IPS DF 19.7 (cell line): Measurements from ENCODE around the gene GRHPR.
"Not testable (repeated sequence)": the region's sequence is repeated elsewhere in the genome, so short reads cannot be mapped to it uniquely, and the experiment has no call there.

Source experiments
- DNase-seq: peaks from one replicate; pipeline ENCODE4 v3.0.0-alpha.2; 2013; ENCODE audit warnings: low read depth, low spot score

The GRHPR gene

DNA sequence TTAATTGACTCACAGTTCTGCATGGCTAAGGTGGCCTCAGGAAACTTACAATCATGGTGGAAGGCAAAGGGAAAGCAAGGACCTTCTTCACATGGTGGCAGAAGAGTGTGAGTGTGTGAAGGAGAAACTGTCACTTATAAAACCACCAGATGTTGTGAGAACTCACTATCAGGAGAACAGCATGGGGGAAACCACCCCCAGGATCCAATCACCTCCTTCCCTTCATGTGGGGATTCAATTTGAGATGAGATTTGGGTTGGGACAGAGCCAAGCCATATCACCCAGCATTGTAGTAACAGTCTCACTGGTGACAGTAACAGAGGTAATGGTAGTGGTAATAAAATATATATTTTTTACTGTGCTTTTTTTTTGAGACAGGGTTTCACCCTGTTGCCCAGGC is 24.6 kb downstream of the GRHPR start:
- no peak for DNase-seq

DNA sequence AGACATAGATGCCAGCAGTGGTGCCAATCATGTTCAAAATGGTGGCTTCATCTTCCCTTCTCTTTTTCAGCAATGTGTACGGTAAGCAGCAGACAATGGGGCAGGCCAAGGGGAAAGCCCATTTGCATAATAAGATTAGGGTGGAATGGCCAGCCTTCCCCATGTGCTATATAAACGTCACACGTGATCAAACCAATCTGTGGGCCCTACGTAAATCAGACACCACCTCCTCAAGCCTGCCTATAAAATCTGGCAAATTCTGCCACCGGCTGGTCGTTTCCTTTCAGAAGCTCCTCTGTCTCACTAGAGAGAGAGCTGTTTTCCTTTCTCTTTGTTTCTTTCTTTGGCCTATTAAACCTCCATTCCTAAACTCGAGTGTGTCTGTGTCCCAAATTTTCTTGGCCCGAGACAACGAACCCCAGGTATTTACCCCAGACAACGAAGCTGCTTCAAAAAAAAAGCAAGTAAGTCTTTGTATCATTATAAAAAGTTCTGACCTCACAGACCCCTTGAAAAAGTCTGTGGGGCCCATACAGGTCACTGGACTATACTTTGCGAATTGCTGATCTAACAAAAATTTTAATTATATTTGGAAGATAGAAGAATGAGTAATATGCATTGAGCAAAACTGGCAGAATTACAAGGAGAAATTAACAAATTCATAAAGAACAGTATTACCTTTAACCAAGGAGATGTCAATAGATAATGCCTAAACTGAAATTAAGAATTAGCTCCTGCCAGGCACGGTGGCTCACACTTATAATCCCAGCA is 27.6 kb downstream of the GRHPR start:
- no peak for DNase-seq

DNA sequence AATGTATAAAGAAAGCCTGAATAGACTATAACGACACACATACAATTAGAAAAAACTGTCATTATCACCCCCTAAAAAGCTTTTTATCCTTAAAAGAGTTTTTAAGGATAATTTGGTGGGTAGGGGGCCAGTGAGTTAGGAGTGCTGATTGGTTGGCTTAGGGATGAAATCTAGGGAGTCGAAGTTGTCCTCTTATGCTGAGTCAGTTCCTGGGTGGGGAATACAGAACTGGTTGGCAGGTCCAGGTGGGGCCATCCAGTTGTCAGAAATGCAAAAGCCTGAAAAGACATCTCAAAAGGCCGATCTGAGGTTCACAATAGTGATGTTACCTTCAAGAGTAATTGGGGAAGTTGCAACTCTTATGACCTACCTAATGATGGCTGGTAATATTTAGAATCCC is 29.1 kb downstream of the GRHPR start:
- no peak for DNase-seq

DNA sequence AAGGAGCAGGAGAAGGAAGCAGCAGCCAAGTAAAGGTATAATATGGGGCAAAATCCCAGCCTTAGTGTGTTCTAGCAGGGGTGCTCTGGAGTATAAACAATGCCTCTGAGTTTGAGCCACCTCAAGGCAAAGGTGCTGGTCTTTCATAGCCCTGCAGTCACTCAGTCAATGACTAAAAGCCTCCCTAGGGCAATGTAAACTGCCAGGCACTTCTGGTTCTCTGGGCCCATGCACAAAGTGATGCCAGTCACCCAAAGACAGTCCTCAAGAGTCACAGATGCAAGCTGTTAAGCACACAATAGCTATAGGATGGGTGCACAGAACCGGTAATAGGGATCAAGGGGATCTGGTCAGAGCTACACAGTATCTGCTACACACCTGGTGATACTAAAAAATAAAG is 30.1 kb downstream of the GRHPR start:
- no peak for DNase-seq

DNA sequence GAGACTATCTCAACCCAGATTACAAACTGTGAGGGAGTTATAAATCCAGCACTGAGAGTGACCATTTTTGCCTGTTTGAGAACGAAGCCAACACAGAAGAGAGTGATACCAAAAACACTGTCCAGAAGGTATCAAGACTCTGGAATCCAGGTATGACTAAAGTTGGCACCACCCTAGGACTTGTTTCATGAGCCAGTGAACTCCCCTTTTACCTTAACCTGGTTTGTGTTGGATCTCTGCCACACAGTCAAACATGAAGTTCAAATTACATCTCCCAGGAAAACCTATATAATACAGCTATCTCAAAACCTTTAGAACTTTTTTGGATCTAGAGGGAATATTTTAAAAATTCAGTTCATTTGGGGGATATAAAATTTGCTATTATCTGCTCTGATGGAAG is 31.3 kb downstream of the GRHPR start:
- no peak for DNase-seq

DNA sequence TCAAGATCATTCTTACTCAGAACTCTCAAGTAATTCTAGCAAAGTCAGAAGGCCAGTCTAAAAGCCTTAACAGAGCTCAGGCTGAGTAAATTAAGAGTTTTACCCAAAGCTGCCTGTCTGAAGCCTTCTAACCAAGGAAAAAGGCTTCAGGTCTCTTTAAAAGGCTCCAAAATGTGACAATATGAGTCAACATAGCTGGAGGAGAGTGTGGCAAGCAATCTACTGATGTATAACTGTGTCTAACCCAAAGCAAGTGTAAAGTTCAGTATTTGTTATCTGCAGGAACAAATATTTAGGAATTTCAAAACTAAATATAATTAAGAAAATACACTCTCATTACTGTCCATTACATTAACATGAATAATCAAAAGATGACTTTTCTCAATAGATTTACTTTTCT is 31.7 kb downstream of the GRHPR start:
- no peak for DNase-seq

DNA sequence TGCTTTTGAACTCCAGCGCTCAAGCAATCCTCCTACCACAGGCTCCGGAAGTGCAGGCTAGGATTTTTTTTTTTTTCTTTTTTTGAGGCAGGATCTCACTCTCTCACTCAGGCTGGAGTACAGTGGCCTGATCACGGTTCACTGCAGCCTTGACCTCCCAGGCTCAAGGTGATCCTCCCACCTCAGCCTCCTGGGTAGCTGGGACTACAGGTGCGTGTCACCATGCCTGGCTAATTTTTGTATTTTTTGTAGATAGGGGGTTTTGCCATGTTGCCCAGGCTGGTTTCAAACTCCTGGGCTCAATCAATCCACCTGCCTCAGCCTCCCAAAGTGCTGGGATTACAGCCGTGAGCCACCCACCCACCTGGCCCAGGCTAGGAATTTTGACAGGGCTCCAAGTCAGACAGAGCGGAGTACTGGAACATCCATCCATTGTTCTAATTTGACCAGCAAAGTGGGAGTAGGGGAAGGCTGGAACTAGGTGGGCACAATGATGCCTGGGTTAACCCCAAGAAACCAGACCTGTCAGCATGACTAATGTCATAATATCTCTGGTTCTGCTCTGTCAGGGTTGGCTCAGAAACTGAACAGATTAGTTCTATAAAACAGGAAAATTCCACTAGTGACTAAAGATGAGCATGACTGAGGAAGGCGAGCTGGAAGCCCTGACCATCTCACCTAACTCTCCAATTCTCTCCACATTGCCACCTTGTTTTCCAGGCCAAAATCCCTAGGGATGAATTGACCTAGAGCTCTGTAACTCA is 33.6 kb downstream of the GRHPR start:
- no peak for DNase-seq

DNA sequence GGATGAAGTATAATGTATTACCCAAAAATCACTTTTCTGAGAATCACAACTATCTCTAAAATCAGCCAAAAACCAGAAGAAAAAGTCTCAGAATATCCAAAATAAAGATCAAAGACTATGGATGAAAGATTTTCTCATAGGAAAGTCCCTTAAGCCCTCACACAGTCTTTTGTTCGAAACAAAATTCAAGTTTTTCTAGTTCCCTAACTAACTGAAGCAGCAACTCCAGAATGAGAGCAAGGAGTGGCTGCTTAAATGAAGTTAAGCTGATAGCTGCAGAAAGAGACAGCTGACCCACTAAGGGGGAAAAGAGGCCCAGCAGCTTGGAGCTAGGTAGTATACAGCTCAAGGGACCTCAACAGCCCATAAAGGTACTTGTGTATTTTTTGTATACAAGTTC is 34.3 kb downstream of the GRHPR start:
- DNase-seq, result no peak

DNA sequence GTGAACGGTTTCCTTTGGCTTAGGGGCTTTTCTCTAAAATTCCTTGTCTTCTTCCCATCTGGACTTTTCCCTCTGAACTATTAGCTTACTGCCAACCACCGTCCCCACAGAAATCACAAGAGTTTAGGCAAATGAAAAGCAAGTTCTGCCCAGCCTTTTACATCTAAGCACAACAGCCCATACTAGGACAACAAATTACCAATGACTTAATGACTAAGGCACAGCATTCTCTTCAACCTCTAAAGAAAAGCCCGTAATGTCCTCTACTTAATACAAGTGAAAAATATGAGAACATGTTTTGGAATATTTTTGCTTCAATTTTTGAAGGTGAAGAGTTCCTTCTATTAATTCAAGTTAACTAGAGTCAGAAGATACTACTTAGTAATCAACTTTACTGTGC is 41.5 kb downstream of the GRHPR start:
- DNase-seq, result no peak

DNA sequence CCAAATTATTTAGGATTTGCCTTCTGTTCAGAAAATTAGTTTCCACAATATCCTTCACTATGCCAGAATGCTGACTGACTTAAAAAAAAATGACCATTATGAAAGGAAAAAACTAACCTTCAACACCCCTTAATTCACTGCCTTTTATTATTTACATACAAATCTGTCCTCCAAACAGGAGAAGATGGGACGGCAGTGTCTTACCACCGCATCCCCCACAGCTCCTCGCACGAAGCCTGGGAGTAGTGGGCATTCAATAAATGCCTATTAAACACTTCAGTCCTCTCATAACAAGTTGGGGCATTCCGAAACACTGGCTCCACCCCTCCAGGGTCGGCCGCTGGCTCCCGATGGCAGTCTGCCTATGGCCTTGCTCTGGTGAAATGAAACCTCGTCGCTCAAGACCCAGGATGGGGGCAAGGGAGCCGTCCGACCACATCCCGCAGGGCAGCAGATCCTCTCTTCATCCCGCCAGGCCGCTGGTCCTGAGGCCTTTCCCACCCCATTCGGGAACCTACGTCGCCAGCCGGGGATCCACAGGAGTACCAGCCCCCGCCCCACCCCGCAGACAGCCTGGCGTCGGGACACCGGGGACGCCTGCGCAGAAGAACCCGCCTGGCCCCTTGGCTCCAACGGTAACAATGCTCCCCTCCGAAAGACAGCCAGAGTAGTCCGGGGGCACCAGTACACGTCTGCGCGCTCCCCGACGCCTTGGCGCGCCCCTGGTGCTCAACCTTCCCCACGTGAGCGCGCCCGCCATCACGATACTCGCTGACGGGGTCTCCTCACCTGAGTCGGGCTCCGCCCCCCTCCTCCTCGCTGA is 42.1 kb downstream of the GRHPR start:
- no peak for DNase-seq

DNA sequence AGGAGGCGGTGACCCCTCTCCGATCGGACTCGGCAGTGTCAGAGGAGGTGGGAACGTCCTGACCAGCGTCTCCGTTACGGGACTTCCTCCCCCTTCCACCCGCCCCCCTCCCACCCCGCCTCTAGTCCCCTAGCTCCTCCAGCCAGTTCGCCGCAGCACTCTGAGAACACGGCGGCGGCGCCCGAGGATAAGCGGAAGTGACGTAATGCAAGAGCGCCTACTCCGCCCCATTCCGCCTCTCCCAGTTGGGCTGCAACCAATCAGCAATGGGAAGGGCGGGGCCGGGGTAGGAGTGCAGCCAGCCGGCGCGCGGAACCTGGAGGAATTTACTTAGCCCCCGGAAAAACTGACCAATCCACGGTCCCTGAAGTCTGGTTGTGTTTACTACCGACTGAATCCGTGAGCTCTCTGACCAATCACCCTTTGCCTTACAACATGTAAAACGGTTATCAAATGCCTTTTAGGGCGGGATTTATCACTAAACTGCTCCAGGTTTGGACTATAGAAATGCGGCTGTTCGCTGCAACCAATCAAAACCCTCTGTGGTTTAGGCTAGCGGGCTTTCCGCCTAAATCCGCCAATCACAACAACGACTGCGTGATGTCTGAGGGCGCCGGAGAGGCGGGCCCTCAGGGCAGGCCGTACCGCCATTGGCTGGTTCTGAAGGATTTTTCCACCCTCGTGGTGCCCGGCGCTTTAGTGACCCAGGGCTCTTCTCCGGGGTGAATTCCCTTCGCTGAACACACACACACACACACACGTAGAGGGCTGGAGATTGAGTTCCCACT is 42.9 kb downstream of the GRHPR start, which contains the start of gene ZBTB5:
Gene ZBTB5 (minus strand): TSS at position 202 of the 788 bp plus-strand sequence. CDS start 22,899 bp downstream, outside the sequence.
- peak; percentile 99 for DNase-seq

DNA sequence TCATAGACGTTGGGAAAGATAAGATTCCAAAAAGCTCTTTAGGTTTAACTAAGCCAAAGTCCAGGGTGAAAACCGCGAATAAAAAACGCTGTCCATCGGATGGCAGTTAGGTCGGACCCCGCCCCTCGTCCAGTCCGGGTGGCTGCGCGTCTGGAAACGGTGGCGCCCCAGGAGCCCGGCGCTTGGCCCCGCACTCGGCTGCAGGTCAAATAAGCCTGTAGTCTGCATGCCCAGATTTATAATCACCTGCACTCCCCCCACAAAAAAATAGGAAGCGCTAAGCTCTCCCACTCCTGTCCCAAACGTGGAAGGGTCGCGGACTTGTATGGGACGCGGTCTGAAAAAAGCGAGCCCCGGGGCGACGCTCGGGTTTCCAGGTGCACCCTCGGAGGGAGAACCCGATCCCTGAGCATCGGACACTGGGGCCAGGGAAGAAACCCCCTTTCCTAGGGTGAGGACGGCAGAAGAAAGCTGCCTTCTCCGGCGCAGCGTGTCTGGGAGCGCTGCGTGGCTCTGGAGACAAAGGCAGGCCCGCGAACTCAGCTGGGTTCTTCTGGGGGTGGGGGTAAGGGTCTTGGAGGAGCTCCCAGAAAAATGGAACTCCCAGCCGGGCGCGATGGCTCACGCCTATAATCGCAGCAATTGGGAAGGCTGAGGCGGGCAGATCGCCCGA is 43.7 kb downstream of the GRHPR start:
- DNase-seq, result no peak

DNA sequence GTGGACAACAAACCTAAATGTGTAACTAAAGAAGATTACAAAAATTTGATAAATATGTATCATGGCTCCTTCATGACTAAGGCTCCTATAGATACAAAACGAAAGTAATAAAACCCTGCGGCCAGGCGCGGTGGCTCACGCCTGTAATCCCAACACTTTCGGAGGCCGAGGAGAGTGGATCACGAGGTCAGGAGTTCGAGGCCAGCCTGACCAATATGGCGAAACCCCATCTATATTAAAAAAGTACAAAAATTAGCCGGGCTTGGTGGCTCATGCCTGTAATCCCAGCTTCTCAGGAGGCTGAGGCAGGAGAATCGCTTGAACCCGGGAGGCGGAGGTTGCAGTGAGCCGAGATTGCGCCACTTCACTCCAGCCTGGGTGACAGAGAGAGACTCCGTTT is 45.0 kb downstream of the GRHPR start:
- not testable (repeated sequence) for DNase-seq

DNA sequence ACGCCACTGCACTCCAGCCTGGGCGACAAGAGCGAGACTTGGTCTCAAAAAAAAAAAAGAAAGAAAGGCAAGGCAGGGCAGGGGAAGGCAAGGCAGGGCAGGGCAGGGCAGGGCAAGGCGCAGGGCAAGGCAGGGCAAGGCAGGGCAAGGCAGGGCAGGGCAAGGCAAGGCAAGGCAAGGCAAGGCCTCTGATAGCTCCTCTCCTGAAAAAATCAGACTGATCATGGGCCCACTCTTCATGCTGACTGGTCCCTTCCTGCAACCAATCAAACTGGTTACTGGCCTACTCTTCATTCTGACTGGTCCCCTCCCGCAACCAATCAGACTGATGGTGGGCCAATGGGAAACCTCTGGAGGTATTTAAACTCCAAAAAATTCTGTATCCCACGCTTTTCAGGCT is 46.1 kb downstream of the GRHPR start:
- DNase-seq, result no peak

DNA sequence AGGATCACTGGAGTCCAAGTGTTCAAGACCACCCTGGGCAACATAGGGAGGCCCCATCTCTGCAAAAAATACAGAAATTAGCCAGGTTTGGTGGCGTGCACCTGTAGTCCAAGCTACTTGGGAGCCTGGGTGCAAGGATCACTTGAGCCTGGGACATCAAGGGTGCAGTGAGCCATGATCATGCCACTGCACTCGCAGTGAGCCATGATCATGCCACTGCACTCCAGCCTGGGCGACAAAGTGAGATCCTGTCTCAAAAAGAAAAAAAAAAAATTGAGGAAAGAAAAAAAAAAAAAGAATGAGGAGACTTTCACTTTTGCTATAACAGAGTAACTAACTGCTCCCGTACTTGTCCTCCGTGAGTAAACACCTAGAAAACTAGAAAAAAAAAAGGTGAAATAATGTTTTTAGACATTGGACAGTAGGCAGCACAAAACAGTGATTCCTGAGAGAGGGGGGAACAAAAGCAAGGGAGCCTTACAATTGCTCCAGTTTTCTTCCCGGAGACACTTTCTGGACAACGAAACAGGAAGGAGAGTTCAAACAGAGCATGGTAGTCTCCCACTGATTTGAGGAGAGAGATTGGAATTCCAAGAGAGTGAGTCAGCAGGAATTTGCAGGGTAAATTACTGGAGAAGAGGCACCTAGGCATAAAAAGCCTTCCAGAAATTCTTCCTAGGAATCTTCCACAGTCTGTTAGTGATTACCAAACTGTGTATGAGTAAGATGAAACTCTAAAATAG is 49.6 kb downstream of the GRHPR start:
- peak; percentile 93 for DNase-seq

DNA sequence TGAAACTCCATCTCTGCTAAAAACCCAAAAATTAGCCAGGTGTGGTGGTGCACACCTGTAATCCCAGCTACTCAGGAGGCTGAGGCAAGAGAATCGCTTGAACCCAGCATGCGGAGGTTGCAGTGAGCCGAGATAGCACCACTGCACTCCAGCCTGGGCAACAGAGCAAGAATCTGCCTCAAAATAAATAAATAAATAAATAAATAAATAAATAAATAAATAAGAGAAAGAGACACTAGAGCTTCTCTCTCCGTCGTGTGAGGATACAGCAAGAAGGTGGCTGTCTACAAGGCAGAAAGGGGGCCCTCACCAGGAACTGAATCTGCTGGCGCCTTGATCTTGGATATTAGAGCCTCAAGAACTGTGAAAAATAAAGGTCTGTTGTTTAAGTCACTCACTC is 51.5 kb downstream of the GRHPR start:
- DNase-seq, result not testable (repeated sequence)

DNA sequence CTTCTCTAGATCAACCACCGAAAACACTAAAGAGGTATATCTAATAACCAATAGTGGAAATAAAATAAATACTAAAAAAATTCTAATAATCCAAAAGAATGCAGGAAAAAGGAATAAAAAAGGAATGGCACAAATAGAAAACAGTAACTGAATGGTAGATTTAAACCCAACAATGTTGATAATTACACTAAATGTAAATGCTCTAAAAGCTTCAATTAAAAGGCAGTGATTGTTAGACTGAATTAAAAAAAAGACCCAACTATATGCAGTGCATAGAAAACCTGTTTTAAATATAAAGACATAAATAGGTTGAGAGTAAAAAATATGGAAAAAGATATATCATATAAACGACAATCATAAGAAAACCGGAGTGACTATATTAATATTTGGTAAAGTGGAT is 51.9 kb downstream of the GRHPR start:
- DNase-seq, result no peak

DNA sequence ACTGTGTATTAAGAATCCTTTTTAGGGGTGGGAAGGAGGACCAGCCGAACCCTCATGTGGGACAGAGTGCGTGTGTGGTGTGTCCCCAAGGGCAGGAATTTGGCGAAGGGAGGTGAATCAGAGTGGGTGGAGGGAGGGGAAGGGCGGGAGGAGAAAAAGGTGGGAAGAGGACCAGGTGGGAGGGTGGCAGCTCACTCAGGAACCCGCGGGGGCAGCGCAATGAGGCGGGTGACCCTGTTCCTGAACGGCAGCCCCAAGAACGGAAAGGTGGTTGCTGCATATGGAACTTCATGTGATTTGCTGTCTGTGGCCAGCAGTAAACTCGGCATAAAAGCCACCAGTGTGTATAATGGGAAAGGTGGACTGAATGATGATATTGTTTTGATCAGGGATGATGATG is 54.4 kb downstream of the GRHPR start:
- DNase-seq, result no peak

DNA sequence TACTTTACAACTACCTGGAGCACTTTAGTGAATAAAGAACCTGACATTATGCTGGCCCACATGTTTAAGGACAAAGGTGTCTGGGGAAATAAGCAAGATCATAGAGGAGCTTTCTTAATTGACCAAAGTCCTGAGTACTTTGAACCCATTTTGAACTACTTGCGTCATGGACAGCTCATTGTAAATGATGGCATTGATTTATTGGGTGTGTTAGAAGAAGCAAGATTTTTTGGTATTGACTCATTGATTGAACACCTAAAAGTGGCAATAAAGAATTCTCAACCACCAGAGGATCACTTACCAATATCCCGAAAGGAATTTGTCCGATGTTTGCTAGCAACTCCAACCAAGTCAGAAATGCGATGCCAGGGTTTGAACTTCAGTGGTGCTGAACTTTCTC is 54.9 kb downstream of the GRHPR start:
- not testable (repeated sequence) for DNase-seq

DNA sequence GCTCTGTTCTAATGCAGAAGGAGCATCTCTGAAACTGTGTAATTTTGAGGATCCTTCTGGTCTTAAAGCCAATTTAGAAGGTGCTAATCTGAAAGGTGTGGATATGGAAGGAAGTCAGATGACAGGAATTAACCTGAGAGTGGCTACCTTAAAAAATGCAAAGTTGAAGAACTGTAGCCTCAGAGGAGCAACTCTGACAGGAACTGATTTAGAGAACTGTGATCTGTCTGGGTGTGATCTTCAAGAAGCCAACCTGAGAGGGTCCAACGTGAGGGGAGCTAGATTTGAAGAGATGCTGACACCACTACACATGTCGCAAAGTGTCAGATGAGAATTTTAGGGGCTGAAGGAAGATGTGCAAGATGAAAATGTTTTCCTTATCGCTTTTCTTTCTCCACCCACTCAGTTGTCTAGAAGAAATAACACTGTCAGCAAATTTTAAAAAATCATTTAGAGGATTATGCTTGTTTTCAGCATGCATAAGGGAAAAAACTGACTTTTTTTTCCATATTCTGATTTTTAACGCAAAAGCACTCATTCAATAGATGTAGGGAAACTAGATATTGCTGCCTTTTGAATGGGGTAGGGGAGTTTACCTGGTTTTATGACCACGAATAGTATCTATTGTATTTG is 55.6 kb downstream of the GRHPR start:
- not testable (repeated sequence) for DNase-seq
